H9 (cell line): ENCODE measurements around the gene MYLK. TPM values are rescaled to one million over a fixed set of nuclear protein-coding genes. Genes with fewer than 3 reads are reported as not detected.

Experiments used
- DNase-seq: peaks from one replicate; pipeline ENCODE4 v3.0.0-alpha.2; 2017
- H2AFZ ChIP-seq: one replicate; pipeline ENCODE4 v1.6.1; 2013; ENCODE audit warnings: mild to moderate bottlenecking, low read length, control low read depth, moderate library complexity
- H2AK5ac ChIP-seq: 2 replicates; pipeline ENCODE4 v1.6.1; 2013; ENCODE audit warnings: low read length, control low read depth, mixed read lengths; ENCODE audit not compliant: insufficient read length
- H2BK120ac ChIP-seq: one replicate; pipeline ENCODE4 v1.6.1; 2013; ENCODE audit warnings: low read depth, mild to moderate bottlenecking, low read length, control low read depth, inconsistent platforms; ENCODE audit not compliant: poor library complexity, severe bottlenecking
- H2BK12ac ChIP-seq: 2 replicates; pipeline ENCODE4 v1.6.1; 2013; ENCODE audit warnings: low read length, control low read depth, mixed read lengths, low read depth; ENCODE audit not compliant: insufficient read length
- H2BK15ac ChIP-seq: 2 replicates; pipeline ENCODE4 v1.6.1; 2013; ENCODE audit warnings: low read depth, low read length, control low read depth
- H2BK20ac ChIP-seq: one replicate; pipeline ENCODE4 v1.6.1; 2013; ENCODE audit warnings: low read depth, mild to moderate bottlenecking, low read length, control low read depth, inconsistent platforms; ENCODE audit not compliant: poor library complexity, severe bottlenecking
- H2BK5ac ChIP-seq: 2 replicates; pipeline ENCODE4 v1.6.1; 2013; ENCODE audit warnings: low read length, control low read depth, mixed read lengths; ENCODE audit not compliant: insufficient read length
- H3K14ac ChIP-seq: 2 replicates; pipeline ENCODE4 v1.6.1; 2013; ENCODE audit warnings: low read length, control low read depth; ENCODE audit not compliant: insufficient read depth
- H3K18ac ChIP-seq: 2 replicates; pipeline ENCODE4 v1.6.1; 2013; ENCODE audit warnings: low read depth, mild to moderate bottlenecking, mixed read lengths, low read length, control low read depth; ENCODE audit not compliant: insufficient read length
- H3K23ac ChIP-seq: 2 replicates; pipeline ENCODE4 v1.6.1; 2013; ENCODE audit warnings: low read length, control low read depth, mixed read lengths, low read depth; ENCODE audit not compliant: insufficient read length
- H3K23me2 ChIP-seq: 2 replicates; pipeline ENCODE4 v1.6.1; 2013; ENCODE audit warnings: low read depth, mild to moderate bottlenecking, mixed read lengths, low read length, control low read depth; ENCODE audit not compliant: insufficient read length, poor library complexity, severe bottlenecking
- H3K27ac ChIP-seq: 2 replicates; pipeline ENCODE4 v1.5.1; 2013; ENCODE audit warnings: low read length, control low read depth, mixed read lengths, low read depth; ENCODE audit not compliant: insufficient read length
- H3K27me3 ChIP-seq: 2 replicates; pipeline ENCODE4 v1.6.1; 2013; ENCODE audit warnings: low read length, control low read depth, inconsistent platforms; ENCODE audit not compliant: insufficient read depth
- H3K4ac ChIP-seq: 2 replicates; pipeline ENCODE4 v1.6.1; 2013; ENCODE audit warnings: low read depth, mild to moderate bottlenecking, control low read depth, inconsistent platforms, low read length, moderate library complexity
- H3K4me1 ChIP-seq: 2 replicates; pipeline ENCODE4 v1.6.1; 2013; ENCODE audit warnings: low read length, control low read depth, inconsistent platforms; ENCODE audit not compliant: insufficient read depth
- H3K4me2 ChIP-seq: 2 replicates; pipeline ENCODE4 v1.6.1; 2013; ENCODE audit warnings: low read length, control low read depth, mixed read lengths; ENCODE audit not compliant: insufficient read length, insufficient read depth
- H3K56ac ChIP-seq: 2 replicates; pipeline ENCODE4 v1.6.1; 2013; ENCODE audit warnings: low read depth, mild to moderate bottlenecking, mixed read lengths, low read length, control low read depth; ENCODE audit not compliant: insufficient read length
- H3K79me1 ChIP-seq: 2 replicates; pipeline ENCODE4 v1.6.1; 2013; ENCODE audit warnings: low read depth, mild to moderate bottlenecking, moderate library complexity, low read length, control low read depth, inconsistent platforms; ENCODE audit not compliant: insufficient read depth, poor library complexity, severe bottlenecking
- H3K79me2 ChIP-seq: 2 replicates; pipeline ENCODE4 v1.6.1; 2013; ENCODE audit warnings: low read length, control low read depth, inconsistent platforms; ENCODE audit not compliant: insufficient read depth
- H3K9ac ChIP-seq: 2 replicates; pipeline ENCODE4 v1.6.1; 2013; ENCODE audit warnings: low read length, control low read depth, mixed read lengths; ENCODE audit not compliant: insufficient read length; ENCODE audit errors: extremely low read depth
- H3K9me3 ChIP-seq: one replicate; pipeline ENCODE4 v1.6.1; 2013; ENCODE audit warnings: low read depth, low read length, inconsistent platforms; ENCODE audit not compliant: control insufficient read depth
- H3T11ph ChIP-seq: one replicate; pipeline ENCODE4 v1.6.1; 2013; ENCODE audit warnings: mild to moderate bottlenecking, low read length, control low read depth, inconsistent platforms
- H4K20me1 ChIP-seq: one replicate; pipeline ENCODE4 v1.6.1; 2013; ENCODE audit not compliant: control insufficient read depth, insufficient read length, insufficient read depth
- H4K5ac ChIP-seq: 2 replicates; pipeline ENCODE4 v1.6.1; 2013; ENCODE audit warnings: low read depth, mild to moderate bottlenecking, mixed read lengths, low read length, control low read depth; ENCODE audit not compliant: insufficient read length
- H4K8ac ChIP-seq: replicated peaks from 2 replicates; pipeline ENCODE4 v1.6.1; 2013; ENCODE audit warnings: low read length, control low read depth, mixed read lengths, low read depth; ENCODE audit not compliant: insufficient read length
- H4K91ac ChIP-seq: 2 replicates; pipeline ENCODE4 v1.6.1; 2013; ENCODE audit warnings: low read depth, mild to moderate bottlenecking, moderate library complexity, mixed read lengths, low read length, control low read depth; ENCODE audit not compliant: insufficient read length
- H3K27ac Mint-ChIP-seq, 3 experiments: 2 replicates in 2 of 3; 3 replicates in 1 of 3; pipeline ENCODE4 v1.8.0; 2020 to 2021; ENCODE audit warnings: mixed read lengths in 3 of 3, mild to moderate bottlenecking in 1 of 3, moderate library complexity in 1 of 3
- H3K27me3 Mint-ChIP-seq: 2 replicates; pipeline ENCODE4 v1.8.0; 2021; ENCODE audit warnings: low read depth, mild to moderate bottlenecking, moderate library complexity, mixed read lengths
- H3K36me3 Mint-ChIP-seq, 3 experiments: 2 replicates in 2 of 3; 3 replicates in 1 of 3; pipeline ENCODE4 v1.8.0; 2020 to 2021; ENCODE audit warnings: low read depth in 3 of 3, mixed read lengths in 3 of 3; ENCODE audit not compliant: insufficient read depth in 1 of 3
- H3K4me1 Mint-ChIP-seq, 2 experiments: 2 replicates each; pipeline ENCODE4 v1.8.0; 2020; ENCODE audit warnings: mixed read lengths in 2 of 2
- H3K4me3 Mint-ChIP-seq, 2 experiments: 2 replicates in 1 of 2; 3 replicates in 1 of 2; pipeline ENCODE4 v1.8.0; 2020 to 2021; ENCODE audit warnings: mild to moderate bottlenecking in 2 of 2, mixed read lengths in 2 of 2, moderate library complexity in 1 of 2
- H3K9me3 Mint-ChIP-seq, 2 experiments: 2 replicates in 1 of 2; 3 replicates in 1 of 2; pipeline ENCODE4 v1.8.0; 2020; ENCODE audit warnings: mild to moderate bottlenecking in 2 of 2, mixed read lengths in 2 of 2, moderate library complexity in 1 of 2
- CTCF ChIP-seq: fragments of 200-600 bp; sonication (generic); conservative IDR thresholded peaks from 3 replicates; pipeline ENCODE4 v1.8.0; 2021; ENCODE audit warnings: antibody characterized with exemption, mild to moderate bottlenecking
- WGBS: extraction: QIAGEN DNeasy Blood & Tissue Kit; methylation state at CpG from one replicate; pipeline ENCODE4 v1.1.7; 2013; ENCODE audit warnings: missing lambda C conversion rate, low lambda C conversion rate, mixed read lengths; ENCODE audit not compliant: insufficient read length; ENCODE audit errors: extremely low coverage; 5-methylcytosine and 5-hydroxymethylcytosine counted together
- total RNA-seq: library from RNA; stranded (reverse); gene quantifications from 2 replicates; pipeline ENCODE4 v1.2.1, GENCODE V29; 2021

Gene MYLK
- total RNA-seq, 1 experiment from 2014 or later, result 10.1 TPM

GRCh38 chr3:123695731-123696640 is 188.1 kb downstream of the MYLK start:
- Histone ChIP-seq H3K4ac (no peak overlapping the region), H2BK15ac (no peak overlapping the region), H3K79me1 (no peaks in the 10 kb centered on the region), H4K5ac (no peak overlapping the region), H3K27ac (no peak overlapping the region), H2AFZ (no peak overlapping the region), H2AK5ac (no peak overlapping the region), H3T11ph (no peak overlapping the region), H4K20me1 (no peaks in the 10 kb centered on the region), H3K9me3 (no peaks in the 10 kb centered on the region), H3K14ac (no peak overlapping the region; the same call in 1 of the 2 replicates), H4K91ac (no peak overlapping the region), H3K9ac (no peak overlapping the region), H3K79me2 (no peaks in the 10 kb centered on the region), H3K23me2 (no peaks in the 10 kb centered on the region), H4K8ac (no peak overlapping the region), H2BK120ac (no peak overlapping the region), H2BK12ac (no peak overlapping the region), H3K18ac (no peak overlapping the region), H2BK5ac (no peak overlapping the region), H3K56ac (no peak overlapping the region), H2BK20ac (no peak overlapping the region), H3K23ac (no peak overlapping the region), H3K4me1 (peaks cover 4% of the 10 kb centered on the region; the same call in 1 of the 2 replicates), H3K27me3 (no peaks in the 10 kb centered on the region), H3K4me2 (no peak overlapping the region)
- peaks cover 0 to 4% (median 0%) of the 10 kb centered on the region in 3 experiments; a peak in 3 of 7 replicates for H3K36me3 Mint-ChIP-seq
- no peaks in the 10 kb centered on the region for H3K9me3 Mint-ChIP-seq
- H3K27ac Mint-ChIP-seq, result no peak overlapping the region; a peak in 2 of 7 replicates
- no peak overlapping the region for H3K4me3 Mint-ChIP-seq
- DNase-seq, result no peak
- H3K4me1 Mint-ChIP-seq, result peaks cover 23 to 42% of the 10 kb centered on the region in 2 experiments
- H3K27me3 Mint-ChIP-seq, result no peaks in the 10 kb centered on the region; the same call in 1 of the 2 replicates
- no peak for TF ChIP-seq CTCF
- no CpG with 5 or more reads among the region's 14 CpGs for whole genome bisulfite sequencing
